ENCODE data around the gene SERPINA3. TPM values are rescaled to one million over a fixed set of nuclear protein-coding genes. Genes with fewer than 3 reads are reported as not detected.

SERPINA3 gene
- total RNA-seq, 1 experiment from 2014 or later, result 0.17 TPM

GRCh38 chr14:94572637-94573303 lies 39.4 kb upstream of the SERPINA3 start:
- ChIA-PET POLR2A (ENCODE audit: low non-redundant PET) (no interaction called here), CTCF (interaction anchor here (0.7 kb wide), 1 partner anchor 146 kb away, joined by 3 read pairs; no protein-coding TSS in a partner anchor)
- Histone ChIP-seq H3K27me3 (replicated peaks; ENCODE audit: insufficient read depth, low read depth, low read length, poor library complexity) (no peaks in the 10 kb centered on the region), H3K4me1 (ENCODE audit: insufficient read depth, low read length, poor library complexity, severe bottlenecking) (no peaks in the 10 kb centered on the region), H3K36me3 (ENCODE audit: insufficient read depth, low read length, poor library complexity, severe bottlenecking) (no peaks in the 10 kb centered on the region), H3K9me3 (ENCODE audit: low read depth, low read length, poor library complexity, severe bottlenecking) (no peaks in the 10 kb centered on the region), H3K4me3 (ENCODE audit: low read depth, low read length, poor library complexity, severe bottlenecking) (no peak overlapping the region), H3K27ac (ENCODE audit: low read depth, low read length, poor library complexity, severe bottlenecking) (no peak overlapping the region)
- intact Hi-C loops (cut with micrococcal nuclease; ENCODE audit: unreplicated experiment), result no loop called here
- no peak for DNase-seq (ENCODE audit: low spot score)
- no TSS peak for BruUV-seq (replicated peaks)
- TF ChIP-seq EZH2 (IDR thresholded peaks at IDR 0.05; ENCODE audit: borderline replicate concordance, low read depth, low read length, poor library complexity, severe bottlenecking) (no peak), CTCF (conservative IDR thresholded peaks at IDR 0.05; ENCODE audit: low read depth, low read length) (no peak)

GRCh38 chr14:94573475-94574277 lies 38.5 kb upstream of the SERPINA3 start:
- ChIA-PET CTCF (no interaction called here), POLR2A (ENCODE audit: low non-redundant PET) (no interaction called here)
- no peak overlapping the region for H3K4me3 ChIP-seq (ENCODE audit: low read depth, low read length, poor library complexity, severe bottlenecking)
- BruUV-seq (replicated peaks), result no TSS peak
- H3K27me3 ChIP-seq (replicated peaks; ENCODE audit: insufficient read depth, low read depth, low read length, poor library complexity), result no peaks in the 10 kb centered on the region
- H3K36me3 ChIP-seq (ENCODE audit: insufficient read depth, low read length, poor library complexity, severe bottlenecking), result no peaks in the 10 kb centered on the region
- no peak overlapping the region for H3K27ac ChIP-seq (ENCODE audit: low read depth, low read length, poor library complexity, severe bottlenecking)
- H3K9me3 ChIP-seq (ENCODE audit: low read depth, low read length, poor library complexity, severe bottlenecking), result no peaks in the 10 kb centered on the region
- intact Hi-C loops (cut with micrococcal nuclease; ENCODE audit: unreplicated experiment), result no loop called here
- TF ChIP-seq EZH2 (IDR thresholded peaks at IDR 0.05; ENCODE audit: borderline replicate concordance, low read depth, low read length, poor library complexity, severe bottlenecking), result no peak
- TF ChIP-seq CTCF (conservative IDR thresholded peaks at IDR 0.05; ENCODE audit: low read depth, low read length), result no peak
- no peaks in the 10 kb centered on the region for H3K4me1 ChIP-seq (ENCODE audit: insufficient read depth, low read length, poor library complexity, severe bottlenecking)
- no peak for DNase-seq (ENCODE audit: low spot score)

GRCh38 chr14:94574336-94574735 lies 37.9 kb upstream of the SERPINA3 start:
- Histone ChIP-seq H3K4me1 (ENCODE audit: insufficient read depth, low read length, poor library complexity, severe bottlenecking) (no peaks in the 10 kb centered on the region), H3K27ac (ENCODE audit: low read depth, low read length, poor library complexity, severe bottlenecking) (no peak overlapping the region), H3K9me3 (ENCODE audit: low read depth, low read length, poor library complexity, severe bottlenecking) (no peaks in the 10 kb centered on the region), H3K36me3 (ENCODE audit: insufficient read depth, low read length, poor library complexity, severe bottlenecking) (no peaks in the 10 kb centered on the region), H3K27me3 (replicated peaks; ENCODE audit: insufficient read depth, low read depth, low read length, poor library complexity) (no peaks in the 10 kb centered on the region), H3K4me3 (ENCODE audit: low read depth, low read length, poor library complexity, severe bottlenecking) (no peak overlapping the region)
- intact Hi-C loops (cut with micrococcal nuclease; ENCODE audit: unreplicated experiment), result no loop called here
- no TSS peak for BruUV-seq (replicated peaks)
- ChIA-PET POLR2A (ENCODE audit: low non-redundant PET) (no interaction called here), CTCF (no interaction called here)
- DNase-seq (ENCODE audit: low spot score), result no peak
- TF ChIP-seq EZH2 (IDR thresholded peaks at IDR 0.05; ENCODE audit: borderline replicate concordance, low read depth, low read length, poor library complexity, severe bottlenecking) (no peak), CTCF (conservative IDR thresholded peaks at IDR 0.05; ENCODE audit: low read depth, low read length) (no peak)
